Hepatocyte (in vitro differentiated cells): ENCODE results near the gene SCTR. TPM values are rescaled to one million over a fixed set of nuclear protein-coding genes. Genes with fewer than 3 reads are reported as not detected.

ENCODE experiments used
- DNase-seq: peaks from one replicate; pipeline ENCODE4 v3.0.0-alpha.2; 2016; ENCODE audit warnings: low spot score
- H2AFZ ChIP-seq: fragments of 200-600 bp; sonication (generic); 2 replicates; pipeline ENCODE4 v1.6.0; 2016; ENCODE audit warnings: antibody characterized with exemption, mild to moderate bottlenecking
- H3K27ac ChIP-seq: fragments of 200-600 bp; sonication (generic); 2 replicates; pipeline ENCODE4 v1.5.1; 2016; ENCODE audit warnings: mild to moderate bottlenecking
- H3K27me3 ChIP-seq: fragments of 200-600 bp; sonication (generic); 2 replicates; pipeline ENCODE4 v1.6.1; 2016
- H3K36me3 ChIP-seq: fragments of 200-600 bp; sonication (generic); replicated peaks from 2 replicates; pipeline ENCODE4 v1.5.1; 2016; ENCODE audit warnings: low read depth; ENCODE audit not compliant: insufficient read depth
- H3K4me1 ChIP-seq: fragments of 200-600 bp; sonication (generic); 2 replicates; pipeline ENCODE4 v1.5.1; 2016; ENCODE audit warnings: mild to moderate bottlenecking, moderate library complexity; ENCODE audit not compliant: insufficient read depth
- H3K4me2 ChIP-seq: fragments of 200-600 bp; sonication (generic); 2 replicates; pipeline ENCODE4 v1.6.0; 2016
- H3K4me3 ChIP-seq: fragments of 200-600 bp; sonication (generic); 2 replicates; pipeline ENCODE4 v1.5.1; 2016; ENCODE audit warnings: mild to moderate bottlenecking
- H3K79me2 ChIP-seq: fragments of 200-600 bp; sonication (generic); 2 replicates; pipeline ENCODE4 v1.6.0; 2017; ENCODE audit warnings: mild to moderate bottlenecking
- H3K9me2 ChIP-seq: fragments of 200-600 bp; sonication (generic); replicated peaks from 2 replicates; pipeline ENCODE4 v1.6.0; 2017; ENCODE audit warnings: mild to moderate bottlenecking; ENCODE audit not compliant: insufficient read depth
- H3K9me3 ChIP-seq: fragments of 200-600 bp; sonication (generic); 2 replicates; pipeline ENCODE4 v1.5.1; 2016; ENCODE audit warnings: low read depth, mild to moderate bottlenecking
- H4K20me1 ChIP-seq: fragments of 200-600 bp; sonication (generic); 2 replicates; pipeline ENCODE4 v1.6.0; 2016; ENCODE audit warnings: mild to moderate bottlenecking; ENCODE audit not compliant: insufficient read depth, poor library complexity, severe bottlenecking
- EZH2 ChIP-seq: fragments of 200-600 bp; sonication (generic); IDR thresholded peaks from 2 replicates; pipeline ENCODE4 v1.6.1; 2016; ENCODE audit warnings: antibody characterized with exemption, mild to moderate bottlenecking, borderline replicate concordance
- EZH2phosphoT487 ChIP-seq: fragments of 200-600 bp; sonication (generic); IDR thresholded peaks from one replicate; pipeline ENCODE4 v1.6.1; 2018; ENCODE audit warnings: antibody characterized with exemption, mild to moderate bottlenecking, low read depth, moderate library complexity; ENCODE audit not compliant: unreplicated experiment, severe bottlenecking
- WGBS: methylation state at CpG from one replicate; pipeline ENCODE4 v1.1.6; 2016; ENCODE audit warnings: low lambda C conversion rate; ENCODE audit errors: missing lambda C conversion rate; 5-methylcytosine and 5-hydroxymethylcytosine counted together
- polyA plus RNA-seq: library from polyadenylated mRNA; unstranded; fragments of >200 nt; fragmentation: Nextera tagmentation; extraction: Ambion mirVana; gene quantifications from 2 replicates; pipeline ENCODE4 v1.2.1, GENCODE V29; 2016
- total RNA-seq: library from RNA; depleted of rRNA; stranded (reverse); fragments of >200 nt; gene quantifications from 2 replicates; pipeline ENCODE4 v1.2.3, GENCODE V29; 2014
- TF ChIP-seq, protein P1 (sequence below): fragments of 200-600 bp; sonication (generic); IDR thresholded peaks from 2 replicates; pipeline ENCODE4 v1.5.1; 2016; ENCODE audit warnings: antibody characterized with exemption, mild to moderate bottlenecking; ENCODE audit not compliant: poor library complexity

SCTR gene
- total and polyA plus RNA-seq, 2 experiments from 2014 or later, result 1.7 to 4.3 TPM

- no peak for DNase-seq
- TF ChIP-seq EZH2phosphoT487 (no peak), EZH2 (no peak)
- TF ChIP-seq, protein P1, sequence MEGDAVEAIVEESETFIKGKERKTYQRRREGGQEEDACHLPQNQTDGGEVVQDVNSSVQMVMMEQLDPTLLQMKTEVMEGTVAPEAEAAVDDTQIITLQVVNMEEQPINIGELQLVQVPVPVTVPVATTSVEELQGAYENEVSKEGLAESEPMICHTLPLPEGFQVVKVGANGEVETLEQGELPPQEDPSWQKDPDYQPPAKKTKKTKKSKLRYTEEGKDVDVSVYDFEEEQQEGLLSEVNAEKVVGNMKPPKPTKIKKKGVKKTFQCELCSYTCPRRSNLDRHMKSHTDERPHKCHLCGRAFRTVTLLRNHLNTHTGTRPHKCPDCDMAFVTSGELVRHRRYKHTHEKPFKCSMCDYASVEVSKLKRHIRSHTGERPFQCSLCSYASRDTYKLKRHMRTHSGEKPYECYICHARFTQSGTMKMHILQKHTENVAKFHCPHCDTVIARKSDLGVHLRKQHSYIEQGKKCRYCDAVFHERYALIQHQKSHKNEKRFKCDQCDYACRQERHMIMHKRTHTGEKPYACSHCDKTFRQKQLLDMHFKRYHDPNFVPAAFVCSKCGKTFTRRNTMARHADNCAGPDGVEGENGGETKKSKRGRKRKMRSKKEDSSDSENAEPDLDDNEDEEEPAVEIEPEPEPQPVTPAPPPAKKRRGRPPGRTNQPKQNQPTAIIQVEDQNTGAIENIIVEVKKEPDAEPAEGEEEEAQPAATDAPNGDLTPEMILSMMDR, result no peak
- H3K36me3 ChIP-seq, result no peaks in the 10 kb centered on the region
Measured at GRCh38 chr2:119448427-119449141, 75.7 kb downstream of the SCTR start.

GRCh38 chr2:119446037-119446436 is 78.2 kb downstream of the SCTR start:
- Histone ChIP-seq H3K36me3 (no peaks in the 10 kb centered on the region), H3K9me3 (no peaks in the 10 kb centered on the region), H4K20me1 (no peaks in the 10 kb centered on the region), H2AFZ (no peak overlapping the region), H3K9me2 (no peaks in the 10 kb centered on the region), H3K4me2 (no peak overlapping the region), H3K27me3 (no peaks in the 10 kb centered on the region), H3K4me1 (no peaks in the 10 kb centered on the region), H3K27ac (no peak overlapping the region), H3K79me2 (no peaks in the 10 kb centered on the region), H3K4me3 (no peak overlapping the region)
- no peak for DNase-seq
- WGBS, result 85% methylated on average over 9 of the region's 9 CpGs
- no peak for TF ChIP-seq EZH2phosphoT487
- TF ChIP-seq EZH2, result no peak
- TF ChIP-seq, protein P1, result no peak

More at GRCh38 chr2:119448427-119449141, 75.7 kb downstream of the SCTR start:
- Histone ChIP-seq H3K4me1 (no peaks in the 10 kb centered on the region), H3K4me2 (no peak overlapping the region), H3K27me3 (no peaks in the 10 kb centered on the region), H3K27ac (no peak overlapping the region), H3K9me2 (no peaks in the 10 kb centered on the region), H4K20me1 (no peaks in the 10 kb centered on the region), H3K4me3 (no peak overlapping the region), H2AFZ (no peak overlapping the region), H3K9me3 (no peaks in the 10 kb centered on the region), H3K79me2 (no peaks in the 10 kb centered on the region)
- 73% methylated on average over 9 of the region's 9 CpGs for WGBS

DNA sequence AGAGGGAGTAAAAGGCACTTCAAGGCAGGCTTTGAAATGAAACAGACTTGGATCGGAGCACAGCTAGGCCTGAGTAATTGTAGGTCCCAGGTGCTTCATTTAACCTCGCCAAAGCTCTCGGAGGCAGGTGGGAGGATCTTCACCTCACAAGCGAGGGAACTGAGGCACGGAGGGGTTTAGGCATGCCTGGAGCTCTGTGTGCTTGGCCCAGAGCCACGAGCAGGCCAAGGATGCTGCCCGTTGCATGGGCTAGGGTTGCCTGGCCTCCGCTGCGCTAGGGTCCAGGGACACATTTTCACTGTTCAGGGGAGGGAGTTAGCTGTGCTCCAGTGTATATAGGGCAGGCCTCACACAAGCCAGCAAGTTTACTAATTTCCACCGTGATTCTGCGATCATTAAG is 81.4 kb downstream of the SCTR start:
- H3K36me3 ChIP-seq, result no peaks in the 10 kb centered on the region
- no peaks in the 10 kb centered on the region for H3K9me3 ChIP-seq
- peaks cover 18% of the 10 kb centered on the region for H3K4me1 ChIP-seq
- WGBS, result 96% methylated on average over 11 of the region's 11 CpGs
- H3K27ac ChIP-seq, result no peak overlapping the region
- no peak for TF ChIP-seq EZH2
- no peak for TF ChIP-seq EZH2phosphoT487
- TF ChIP-seq, protein P1, result no peak
- H3K27me3 ChIP-seq, result no peaks in the 10 kb centered on the region
- H3K79me2 ChIP-seq, result peaks cover 6% of the 10 kb centered on the region
- no peak for DNase-seq
- no peak overlapping the region for H3K4me3 ChIP-seq
- H2AFZ ChIP-seq, result no peak overlapping the region
- H3K9me2 ChIP-seq, result no peaks in the 10 kb centered on the region
- no peak overlapping the region for H3K4me2 ChIP-seq
- H4K20me1 ChIP-seq, result no peaks in the 10 kb centered on the region
